Ammon's horn (tissue), 1 donor: ENCODE measurements around the gene RAD52.
"Not testable (repeated sequence)": the region's sequence is repeated elsewhere in the genome, so short reads cannot be mapped to it uniquely, and the experiment has no call there.

Experiments used
- DNase-seq: peaks from one replicate; pipeline ENCODE4 v3.0.0-alpha.2; 2016; ENCODE audit warnings: low spot score

The RAD52 gene

DNA sequence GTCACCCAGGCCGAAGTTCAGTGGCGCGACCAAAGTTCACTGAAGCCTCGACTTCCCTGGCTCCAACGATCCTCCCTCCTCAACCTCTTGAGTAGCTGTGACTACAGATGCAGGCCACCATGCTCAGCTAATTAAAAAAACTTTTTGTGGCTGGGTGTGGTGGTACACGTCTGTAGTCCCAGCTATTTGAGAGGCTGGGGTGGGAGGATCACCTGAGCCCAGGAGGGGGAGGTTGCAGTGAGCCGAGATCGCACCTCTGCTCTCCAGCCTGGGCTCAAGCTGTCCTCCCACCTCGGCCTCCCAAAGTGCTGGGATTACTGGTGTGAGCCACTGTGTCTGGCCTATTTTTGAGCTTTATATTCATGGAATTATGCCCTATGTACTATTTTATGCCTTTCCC is 18.1 kb upstream of the RAD52 start:
- no peak for DNase-seq

DNA sequence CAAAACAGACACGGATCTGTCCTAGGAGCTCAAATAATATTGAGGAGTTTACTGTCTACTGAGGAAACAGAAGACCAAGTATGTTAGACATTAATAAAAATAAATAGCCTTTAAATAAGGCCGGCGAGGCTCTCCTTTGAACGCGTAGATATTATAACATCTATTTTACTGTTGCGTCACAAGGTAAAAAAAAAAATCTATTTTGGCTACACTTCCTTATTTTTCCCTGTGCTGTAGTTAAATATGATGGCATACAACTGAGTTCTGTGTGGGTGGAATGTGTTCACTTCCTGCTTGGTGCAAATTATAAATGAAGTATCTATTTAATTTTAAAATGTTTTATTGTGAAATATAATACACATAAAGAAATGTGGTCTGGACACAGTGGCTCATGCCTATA is 17.2 kb upstream of the RAD52 start:
- no peak for DNase-seq

DNA sequence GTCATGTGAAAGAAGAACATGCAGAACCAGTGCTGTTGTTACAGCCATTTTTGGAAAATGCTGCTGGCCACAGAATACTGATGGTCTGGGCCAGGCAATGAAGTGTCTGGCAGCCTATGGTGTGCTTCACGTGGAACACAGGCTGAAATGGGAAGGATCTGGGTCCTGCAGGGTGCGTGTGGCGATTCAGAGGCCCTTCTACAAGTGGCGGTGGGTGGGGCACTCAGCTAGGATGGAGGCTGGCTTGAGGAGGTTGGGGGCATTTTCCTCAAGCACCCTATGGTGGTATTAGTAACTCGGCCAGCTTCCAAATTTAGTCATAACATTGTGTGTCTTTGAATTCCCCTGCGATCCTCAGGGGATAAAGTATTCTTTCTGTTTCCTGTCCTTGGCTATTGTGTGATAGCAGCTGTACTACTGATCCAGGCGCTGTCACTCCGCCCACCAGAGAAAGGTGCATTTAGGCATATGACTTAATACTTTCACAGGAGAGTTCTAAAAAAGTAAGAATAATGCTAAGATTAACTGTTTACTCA is 9.2 kb upstream of the RAD52 start:
- no peak for DNase-seq

DNA sequence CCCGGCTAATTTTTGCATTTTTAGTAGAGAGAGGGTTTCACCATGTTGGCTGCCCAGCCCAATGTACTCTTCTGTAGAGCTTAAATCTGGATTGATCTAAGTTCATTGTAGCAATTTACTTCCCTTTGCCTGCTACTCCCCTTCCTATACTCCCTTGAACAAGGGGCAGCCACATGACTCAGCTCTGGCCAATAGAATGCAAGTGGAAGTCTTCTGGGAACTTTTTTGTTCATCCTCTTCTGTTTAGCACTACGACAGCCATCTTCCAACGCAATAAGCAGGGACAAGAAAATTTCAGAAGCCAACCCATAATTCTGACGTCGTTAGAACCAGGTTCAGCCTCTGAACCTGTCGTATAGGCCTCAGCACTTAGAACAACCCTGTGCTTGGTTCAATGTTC is 6.4 kb upstream of the RAD52 start:
- no peak for DNase-seq

DNA sequence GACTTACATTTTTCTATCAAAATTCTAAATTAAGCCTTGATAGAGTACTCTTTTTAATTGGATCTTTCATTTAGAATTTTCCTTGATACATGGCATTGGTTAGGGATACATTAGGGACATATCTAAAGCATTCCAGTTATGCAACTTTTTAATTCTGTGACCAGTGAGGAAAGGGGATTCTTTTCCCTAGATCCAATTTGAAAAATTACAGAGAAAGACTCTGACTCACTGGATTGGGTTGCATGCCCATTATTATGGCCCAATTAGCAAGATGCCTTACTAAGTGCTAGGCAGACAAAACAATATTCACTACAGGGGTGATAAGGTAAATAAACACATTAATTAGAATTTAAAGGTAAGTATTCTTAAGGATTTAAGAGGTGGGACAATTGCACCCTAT is 5.2 kb upstream of the RAD52 start:
- DNase-seq = no peak

DNA sequence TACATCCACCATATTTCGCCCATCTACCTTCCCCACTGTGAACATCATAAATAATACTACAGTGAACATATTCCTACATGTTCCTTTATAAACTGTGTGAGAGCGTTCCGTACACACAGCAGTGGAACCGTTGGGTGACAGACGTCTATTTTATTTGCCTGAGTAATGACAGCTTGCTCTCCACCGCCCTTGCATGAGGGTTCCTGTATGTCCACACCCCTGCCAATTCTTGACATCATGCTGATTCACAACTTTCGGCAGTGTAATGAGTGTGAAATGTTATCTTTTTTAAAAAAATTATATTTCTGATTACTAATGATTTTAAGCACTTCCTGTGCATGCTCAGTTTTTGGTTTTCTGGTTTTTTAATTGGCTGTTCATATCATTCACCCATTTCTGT is 4.3 kb upstream of the RAD52 start:
- peak; percentile 8 for DNase-seq

DNA sequence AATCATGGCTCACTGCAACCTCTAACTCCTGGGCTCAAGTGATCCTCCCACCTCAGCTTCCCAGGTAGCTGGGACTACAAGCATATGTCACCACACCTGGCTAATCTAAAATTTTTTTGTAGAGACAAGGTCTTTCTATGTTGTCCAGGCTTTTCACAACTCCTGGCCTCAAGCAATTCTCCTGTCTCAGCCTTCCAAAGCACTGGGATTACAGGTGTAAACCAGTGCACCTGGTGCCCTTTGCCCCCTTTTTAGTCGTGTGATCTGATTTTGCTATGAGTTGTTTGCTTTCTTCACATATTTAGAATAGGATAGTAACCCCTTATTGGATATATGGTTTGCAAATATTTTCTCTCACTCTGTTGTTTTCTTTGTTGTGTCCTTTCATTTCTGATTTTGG is 1.7 kb upstream of the RAD52 start:
- DNase-seq = no peak

DNA sequence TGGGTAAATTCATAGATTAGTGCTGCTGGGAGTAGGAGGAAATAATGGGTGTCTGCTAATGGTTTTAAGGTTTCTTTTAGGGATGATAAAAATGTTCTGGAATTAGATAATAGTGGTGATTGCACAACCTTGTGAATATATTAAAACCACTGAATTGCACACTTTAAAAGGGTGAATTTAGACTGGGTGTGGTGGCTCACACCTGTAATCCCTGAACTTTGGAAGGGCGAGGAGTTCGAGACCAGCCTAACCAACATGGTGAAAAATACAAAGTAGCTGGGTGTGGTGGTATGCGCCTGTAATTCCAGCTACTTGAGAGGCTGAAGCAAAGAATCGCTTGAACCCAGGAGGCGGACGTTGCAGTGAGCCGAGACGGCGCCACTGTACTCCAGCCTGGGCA is 1.3 kb downstream of the RAD52 start:
- DNase-seq = no peak

DNA sequence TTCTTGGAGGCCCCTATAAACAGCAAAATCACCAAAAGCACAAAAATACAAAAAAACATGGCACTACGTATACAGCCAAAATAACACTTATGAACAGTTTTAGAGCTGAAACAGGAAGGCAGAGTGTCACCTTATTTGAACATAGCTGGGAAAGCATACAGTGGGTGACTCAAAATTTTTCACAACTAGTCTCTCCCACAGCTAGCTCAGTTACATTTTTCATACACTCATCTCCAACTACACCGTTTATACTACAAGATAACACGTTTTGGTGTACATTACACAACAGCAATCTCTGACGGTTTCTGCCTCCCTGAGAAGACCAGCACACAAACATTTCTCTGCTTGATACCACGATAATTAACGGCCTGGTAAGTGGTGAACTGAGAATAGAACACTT is 2.9 kb downstream of the RAD52 start:
- peak; percentile 8 for DNase-seq

DNA sequence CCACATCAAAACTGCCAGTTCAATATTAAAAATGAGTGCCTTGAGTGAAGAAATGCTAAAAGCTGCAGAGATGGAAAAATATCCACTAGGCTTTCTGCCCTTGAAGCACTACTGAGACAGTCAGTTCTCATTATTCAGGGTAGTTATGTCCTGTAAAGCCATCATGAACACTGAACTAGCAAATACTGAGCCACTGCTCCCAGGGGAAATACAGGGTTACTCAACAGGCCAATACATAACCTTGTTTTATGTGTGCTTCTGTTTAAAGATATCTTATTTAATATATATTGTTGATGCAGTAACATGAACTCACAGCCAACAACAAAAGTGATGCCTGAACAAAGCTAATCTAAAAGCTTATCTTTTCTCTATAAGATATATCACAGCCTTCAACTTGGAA is 3.3 kb downstream of the RAD52 start:
- no peak for DNase-seq

DNA sequence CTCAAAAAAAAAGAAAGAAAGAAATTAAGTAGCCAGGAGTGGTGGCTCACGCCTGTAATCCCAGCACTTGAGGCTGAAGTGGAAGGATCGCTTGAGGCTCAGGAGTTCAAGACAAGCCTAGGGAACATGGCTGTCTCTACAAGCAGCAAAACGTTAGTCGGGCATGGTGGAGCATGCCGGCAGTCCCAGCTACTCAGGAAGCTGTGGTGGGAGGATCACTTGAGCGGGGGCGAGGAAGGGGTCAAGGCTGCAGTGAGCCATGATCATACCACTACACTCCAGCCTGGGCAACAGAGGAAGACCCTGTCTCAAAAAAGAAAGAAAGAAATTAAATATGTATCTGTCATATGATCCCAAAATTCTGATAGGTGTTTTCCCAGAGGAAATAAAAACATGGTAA is 5.3 kb downstream of the RAD52 start:
- DNase-seq = no peak

DNA sequence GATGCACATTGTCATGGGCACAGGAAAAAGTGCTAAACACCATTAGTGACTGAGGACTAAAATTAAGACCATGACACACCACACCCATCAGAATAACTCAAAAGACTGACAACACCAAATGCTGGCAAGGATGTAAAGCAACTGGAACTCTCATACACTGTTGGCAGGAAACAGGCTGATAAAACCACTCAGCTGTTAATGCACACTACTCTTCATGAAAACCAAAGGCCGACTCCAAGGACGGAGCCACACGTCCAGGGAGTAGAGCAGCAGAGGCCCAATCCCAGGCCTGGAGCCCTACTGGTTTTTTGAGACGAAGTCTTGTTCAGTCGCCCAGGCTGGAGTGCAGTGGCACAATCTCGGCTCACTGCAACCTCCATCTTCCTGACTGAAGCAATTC is 6.4 kb downstream of the RAD52 start:
- no peak for DNase-seq

DNA sequence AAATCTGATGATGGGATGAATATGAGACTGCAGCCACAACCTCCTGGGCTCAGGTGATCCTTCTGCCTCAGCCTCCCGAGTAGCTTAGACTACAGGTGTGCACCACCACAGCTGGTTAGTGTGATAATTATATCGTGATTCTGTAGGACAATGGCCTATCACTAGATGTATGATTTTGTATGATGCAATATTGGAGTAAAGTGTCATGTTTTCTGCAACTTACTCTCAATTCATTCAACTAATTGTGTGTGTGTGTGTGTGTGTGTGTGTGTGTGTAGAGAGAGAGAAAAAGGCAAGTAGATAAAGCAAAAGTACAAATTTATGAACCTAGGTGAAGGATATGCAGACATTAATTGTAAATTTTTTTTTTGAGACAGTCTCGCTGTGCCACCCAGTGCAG is 10.7 kb downstream of the RAD52 start:
- DNase-seq = no peak

DNA sequence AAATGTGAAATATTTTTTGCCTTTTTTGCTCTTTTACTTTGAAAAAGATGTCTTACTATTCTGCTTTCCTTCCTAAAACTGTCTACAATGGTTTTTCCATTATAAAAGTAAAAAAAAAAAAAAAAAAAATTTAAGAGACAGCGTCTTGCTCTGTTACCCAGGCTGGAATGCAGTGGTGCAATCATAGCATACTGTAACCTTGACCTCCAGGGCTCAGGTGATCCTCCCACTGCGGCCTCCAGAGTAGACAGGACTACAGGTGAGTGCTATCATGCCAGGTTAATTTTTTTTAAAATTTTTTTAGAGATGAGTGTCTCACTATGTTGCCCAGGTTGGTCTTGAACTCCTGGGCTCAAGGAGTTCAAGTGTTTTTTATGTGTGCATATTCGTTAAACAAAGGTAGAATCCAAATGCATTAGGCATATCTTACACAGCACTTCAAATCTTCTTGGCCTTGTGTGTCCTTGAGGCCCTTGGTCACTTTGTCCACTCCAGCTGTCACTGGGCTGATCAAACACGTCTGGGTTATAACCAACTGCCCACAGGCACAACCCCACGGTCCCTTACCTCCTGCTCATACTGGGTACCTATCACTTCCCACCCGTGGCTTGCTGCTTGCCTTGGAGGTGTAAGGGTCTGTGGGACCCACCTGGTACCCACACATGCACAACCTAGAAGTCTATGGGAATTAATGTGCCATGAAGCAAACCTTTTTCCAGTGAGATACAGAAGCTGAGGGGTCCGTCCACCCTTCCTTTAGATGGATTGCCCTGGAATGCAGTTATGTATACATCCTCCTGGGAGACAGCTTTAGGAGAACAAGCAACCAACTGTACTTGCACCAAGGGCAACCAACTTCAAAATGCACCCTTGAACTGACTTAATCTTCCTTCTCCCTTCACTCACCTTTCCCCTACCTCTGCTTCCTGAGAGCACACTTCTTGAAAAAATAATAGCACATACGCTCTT is 12.8 kb downstream of the RAD52 start:
- DNase-seq = no peak

DNA sequence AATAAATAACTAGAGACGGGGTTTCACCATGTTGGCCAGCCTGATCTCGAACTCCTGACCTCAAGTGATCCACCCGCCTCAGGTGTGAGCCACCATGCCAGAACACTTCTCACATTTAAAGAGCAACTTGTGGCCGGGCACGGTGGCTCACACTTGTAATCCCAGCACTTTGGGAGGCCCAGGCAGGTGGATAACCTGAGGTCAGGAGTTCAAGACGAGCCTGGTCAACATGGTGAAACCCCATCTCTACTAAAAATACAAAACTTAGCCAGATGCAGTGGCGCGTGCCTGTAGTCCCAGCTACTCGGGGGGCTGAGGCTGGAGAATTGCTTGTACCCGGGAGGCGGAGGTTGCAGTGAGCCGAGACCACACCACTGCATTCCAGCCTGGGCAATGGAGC is 13.6 kb downstream of the RAD52 start:
- DNase-seq = not testable (repeated sequence)

DNA sequence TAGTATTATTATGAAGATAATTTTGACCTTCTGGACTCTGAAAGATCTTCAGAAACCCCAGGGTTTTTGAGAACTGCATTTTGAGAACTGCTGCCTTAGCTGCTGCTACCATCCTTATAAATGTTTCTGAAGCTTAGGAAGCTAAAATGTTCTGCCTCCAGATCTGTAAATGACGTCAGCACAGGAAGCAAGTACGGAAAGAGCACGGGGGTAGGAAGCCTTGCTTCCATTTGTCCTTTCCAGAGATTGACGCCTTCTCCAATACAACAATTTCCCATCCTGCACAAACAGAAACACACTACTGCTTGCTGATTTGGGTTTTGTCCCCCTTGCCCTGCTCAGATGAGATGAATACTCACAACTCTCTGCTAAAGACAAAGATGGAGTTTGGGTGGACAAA is 17.9 kb downstream of the RAD52 start:
- DNase-seq = no peak

DNA sequence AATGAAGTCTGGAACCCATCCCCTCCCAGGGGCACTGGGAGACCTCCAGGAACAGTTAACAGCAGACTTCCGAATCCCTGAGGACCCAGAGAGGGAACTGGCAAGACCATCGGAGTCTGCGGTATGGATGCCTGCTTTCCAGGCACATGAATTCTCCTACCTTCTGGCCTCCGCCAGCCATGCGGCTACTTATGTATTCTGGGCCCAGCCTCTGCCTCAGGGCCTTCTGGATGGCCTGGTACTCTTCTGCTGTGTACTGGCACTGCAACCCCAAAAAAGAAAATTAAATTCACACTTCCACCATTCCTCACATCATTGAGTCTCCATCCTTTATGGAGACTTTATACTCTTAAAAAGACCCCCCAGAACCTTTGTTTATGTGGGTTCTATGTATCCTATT is 18.4 kb downstream of the RAD52 start:
- no peak for DNase-seq

DNA sequence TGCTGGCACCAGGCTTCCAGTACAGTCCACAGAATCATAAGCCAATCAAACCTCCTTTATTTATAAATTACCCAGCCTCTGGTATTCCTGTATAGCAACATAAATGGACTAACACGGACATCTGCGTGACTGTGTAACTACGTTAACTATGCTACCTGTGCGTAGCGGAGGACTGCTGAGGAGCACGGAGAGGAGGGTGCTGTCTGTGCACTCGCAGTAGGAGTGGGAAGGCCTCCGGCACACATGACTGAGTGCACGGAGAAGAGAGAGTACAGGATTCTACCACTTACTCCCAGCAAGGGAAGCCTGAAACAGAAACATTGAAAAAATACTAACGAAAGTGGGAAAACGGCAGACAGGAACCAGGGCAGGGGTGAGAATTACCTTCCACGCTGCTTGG is 22.9 kb downstream of the RAD52 start:
- no peak for DNase-seq

DNA sequence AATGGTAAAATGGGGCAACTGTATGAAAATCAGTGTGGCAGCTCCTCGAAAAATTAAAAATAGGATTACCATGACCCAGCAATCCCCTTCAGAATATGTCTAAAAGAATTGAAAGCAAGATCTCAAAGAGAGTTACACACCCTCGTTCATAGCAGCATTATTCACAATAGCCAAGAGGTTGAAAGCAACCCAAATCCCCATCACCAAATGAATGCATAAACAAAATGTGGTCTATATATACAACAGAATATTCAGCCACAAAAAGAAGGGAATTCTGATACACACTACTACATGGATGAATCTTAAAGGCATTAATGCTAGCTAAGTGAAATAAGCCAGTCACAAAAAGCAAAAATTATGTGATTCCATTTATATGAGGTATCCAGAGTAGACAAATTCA is 27.2 kb downstream of the RAD52 start:
- no peak for DNase-seq

DNA sequence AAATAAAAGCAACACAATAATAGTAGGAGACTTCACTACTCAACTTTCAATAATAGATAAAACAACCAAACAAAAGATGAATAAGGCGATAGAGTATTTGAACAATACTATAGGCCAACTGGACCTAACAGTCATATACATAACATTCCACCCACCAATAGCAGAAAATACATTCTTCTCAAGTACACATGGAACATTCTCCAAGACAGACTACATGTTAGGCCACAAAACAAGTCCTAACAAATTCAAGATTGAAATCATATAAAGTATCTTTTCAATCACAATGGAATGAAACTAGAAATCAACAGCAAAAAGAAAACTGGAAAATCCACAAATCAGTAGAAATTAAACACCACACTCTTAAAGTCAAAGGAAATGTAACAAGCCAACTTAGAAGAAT is 28.8 kb downstream of the RAD52 start:
- no peak for DNase-seq

DNA sequence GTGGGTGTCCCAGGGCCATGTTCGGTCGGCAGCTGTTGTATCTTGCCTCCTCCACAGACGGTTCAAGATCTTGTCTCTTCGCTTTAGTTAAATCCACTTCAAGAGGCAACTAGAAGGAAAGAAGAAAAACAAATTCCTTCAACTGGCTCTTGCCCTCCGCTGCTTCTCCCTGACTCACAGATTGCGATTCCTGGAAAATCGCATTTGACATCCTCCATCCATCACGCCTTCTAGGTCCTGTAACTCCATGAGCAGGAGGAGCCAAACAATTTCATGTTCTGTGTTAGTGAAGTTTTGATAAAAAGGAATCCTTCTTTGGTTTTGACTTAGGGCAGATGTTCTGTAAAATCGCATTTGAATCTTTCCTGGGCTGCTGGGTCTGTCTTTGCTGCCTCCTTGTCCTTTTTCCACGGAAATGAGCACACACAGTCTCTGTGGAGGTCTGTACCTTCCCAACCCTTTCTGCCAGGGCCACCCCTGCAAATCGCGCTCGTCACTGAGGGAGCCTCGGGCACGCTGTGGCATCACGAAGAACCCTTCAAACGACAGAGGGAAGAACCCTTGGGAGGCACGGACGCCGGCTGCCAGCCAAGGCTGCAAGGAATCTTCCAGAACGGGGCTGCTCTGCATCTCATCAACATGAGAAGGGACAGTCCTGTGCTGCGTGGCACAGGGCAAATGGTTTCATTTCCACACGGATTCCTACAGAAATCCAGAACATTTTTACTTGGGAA is 32.6 kb downstream of the RAD52 start:
- DNase-seq = no peak

DNA sequence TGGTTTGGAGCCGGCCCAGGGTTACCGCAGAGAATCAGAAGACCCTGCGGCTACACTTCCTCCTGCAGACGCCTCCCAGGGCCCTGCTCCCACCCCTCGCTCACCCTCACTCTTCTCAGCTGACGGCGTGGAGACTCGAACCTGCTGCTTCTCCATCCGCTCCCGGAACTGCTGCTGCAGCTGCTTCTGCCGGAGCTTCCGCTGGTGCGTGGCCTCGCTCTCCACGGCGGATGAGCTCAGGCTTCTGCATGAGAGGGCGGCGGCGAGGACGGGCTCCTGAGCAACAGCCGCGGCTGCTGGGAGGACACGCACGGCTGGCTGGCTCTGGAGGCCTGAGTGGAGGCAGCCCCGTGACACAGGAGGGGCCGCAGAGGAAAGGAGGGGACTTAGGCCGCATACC is 33.3 kb downstream of the RAD52 start:
- no peak for DNase-seq

DNA sequence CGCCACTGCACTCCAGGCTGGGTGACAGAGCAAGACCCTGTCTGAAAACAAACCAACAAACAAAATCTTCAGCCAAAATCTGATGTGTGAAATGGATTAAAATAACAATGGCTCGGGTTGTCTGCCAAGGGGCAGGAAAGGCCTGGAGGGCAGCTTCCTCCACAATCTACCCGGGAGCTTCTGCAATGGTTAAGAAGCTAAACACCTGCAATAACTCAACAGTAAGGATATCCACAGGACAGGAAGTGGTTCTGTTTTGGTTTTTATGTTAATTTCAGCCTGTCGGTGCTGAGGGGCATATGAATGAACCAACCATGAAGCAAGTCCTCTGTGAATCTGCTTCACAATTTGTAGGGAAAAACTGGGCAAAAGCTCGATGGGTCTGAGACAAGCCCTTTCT is 34.4 kb downstream of the RAD52 start:
- no peak for DNase-seq
